Cortex of kidney (tissue), 1 donor: ENCODE data around the gene ZNF397.

Source experiments
- DNase-seq: peaks from one replicate; lab custom pipeline; 2025; lab: John Stamatoyannopoulos, UW

Gene ZNF397

DNA sequence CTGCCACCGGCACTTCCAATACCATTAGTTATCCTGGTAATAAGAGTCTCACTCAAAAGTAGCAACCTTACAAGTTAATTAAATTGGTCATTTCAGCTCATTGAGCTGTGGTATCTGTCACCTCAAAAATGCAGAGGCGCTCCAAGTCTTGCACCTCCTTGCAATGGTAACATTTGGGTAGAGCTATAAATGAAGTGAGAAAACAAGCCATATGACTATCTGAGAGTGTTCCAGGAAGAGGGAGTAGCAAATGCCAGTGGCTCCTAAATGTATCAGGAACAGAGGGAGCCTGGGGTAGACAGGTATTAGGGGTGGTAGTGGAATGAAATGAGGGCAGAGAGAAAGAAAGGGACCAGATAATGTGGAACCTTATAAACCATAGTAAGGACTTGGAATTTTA is 55.2 kb downstream of the ZNF397 start:
- DNase-seq: no peak

DNA sequence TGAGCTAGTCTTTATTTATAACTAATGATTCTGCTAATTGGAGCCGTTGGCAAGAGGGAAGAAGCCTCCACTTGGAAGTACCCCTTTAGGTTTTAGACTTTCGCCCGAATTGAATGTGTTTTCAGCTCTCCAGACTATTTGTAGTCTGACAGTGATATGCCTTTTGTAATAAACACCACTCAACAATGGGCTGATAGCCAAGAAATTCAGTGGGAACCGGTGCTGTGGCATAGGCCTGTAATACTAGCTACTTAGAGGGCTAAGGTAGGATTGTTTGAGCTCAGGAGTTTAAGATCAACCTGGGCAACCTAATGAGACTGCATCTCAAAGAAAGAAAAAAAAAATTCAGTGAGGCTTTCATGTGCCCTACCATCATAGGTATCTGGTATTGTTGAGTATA is 62.8 kb downstream of the ZNF397 start:
- no peak for DNase-seq

GRCh38 chr18:35306588-35307250 is 65.9 kb downstream of the ZNF397 start:
- no peak for DNase-seq
